ENCODE measurements around the gene ALDH2.
"Not testable (repeated sequence)": the region's sequence is repeated elsewhere in the genome, so short reads cannot be mapped to it uniquely, and the experiment has no call there.

ALDH2 gene

GRCh38 chr12:111835531-111836181 is 68.9 kb downstream of the ALDH2 start:
- DNase-seq (ENCODE audit: low spot score in 2 of 2); ATAC-seq (ENCODE audit: low read depth); H3K27me3 Mint-ChIP-seq; H3K4me3 Mint-ChIP-seq; H3K9me3 Mint-ChIP-seq; H3K27ac Mint-ChIP-seq: not testable (repeated sequence)
- peaks cover 11% of the 10 kb centered on the region for H3K4me1 Mint-ChIP-seq
- peaks cover 15% of the 10 kb centered on the region for H3K36me3 Mint-ChIP-seq

- ATAC-seq (ENCODE audit: low read depth) (no peak), DNase-seq (ENCODE audit: low spot score in 2 of 2) (no peak)
- Mint-ChIP-seq H3K4me3 (no peak overlapping the region), H3K9me3 (peaks cover 2% of the 10 kb centered on the region), H3K27ac (no peak overlapping the region), H3K4me1 (peaks cover 24% of the 10 kb centered on the region), H3K27me3 (peaks cover 4% of the 10 kb centered on the region), H3K36me3 (peaks cover 17% of the 10 kb centered on the region)
These were observed 71.6 kb downstream of the ALDH2 start for GRCh38 chr12:111838353-111838752.

GRCh38 chr12:111840807-111841206 is 74.1 kb downstream of the ALDH2 start:
- Mint-ChIP-seq H3K36me3 (peaks cover 17% of the 10 kb centered on the region), H3K4me3 (peak overlapping the region; percentile 91), H3K27me3 (no peaks in the 10 kb centered on the region), H3K9me3 (no peaks in the 10 kb centered on the region), H3K27ac (peak overlapping the region; percentile 99), H3K4me1 (peaks cover 29% of the 10 kb centered on the region)
- DNase-seq (ENCODE audit: low spot score in 2 of 2) (no peak), ATAC-seq (ENCODE audit: low read depth) (no peak)

GRCh38 chr12:111841236-111841749 is 74.6 kb downstream of the ALDH2 start:
- ATAC-seq (ENCODE audit: low read depth) (no peak), DNase-seq (ENCODE audit: low spot score in 2 of 2) (no peak)
- peaks cover 31% of the 10 kb centered on the region for H3K4me1 Mint-ChIP-seq
- H3K27me3 Mint-ChIP-seq, result no peaks in the 10 kb centered on the region
- H3K27ac Mint-ChIP-seq, result peak overlapping the region; percentile 99
- H3K36me3 Mint-ChIP-seq, result peaks cover 17% of the 10 kb centered on the region
- H3K4me3 Mint-ChIP-seq, result peak overlapping the region; percentile 91
- no peaks in the 10 kb centered on the region for H3K9me3 Mint-ChIP-seq

- Mint-ChIP-seq H3K36me3 (peaks cover 17% of the 10 kb centered on the region), H3K9me3 (no peaks in the 10 kb centered on the region), H3K27ac (peak within 1 kb of the TSS; percentile 99), H3K27me3 (no peaks in the 10 kb centered on the region), H3K4me1 (peaks cover 34% of the 10 kb centered on the region), H3K4me3 (peak within 1 kb of the TSS; percentile 91)
- DNase-seq (ENCODE audit: low spot score in 2 of 2) (peak; percentile 97 to 100), ATAC-seq (ENCODE audit: low read depth) (peak; percentile 81)
These were observed 75.2 kb downstream of the ALDH2 start, which contains the start of gene MAPKAPK5 for GRCh38 chr12:111841750-111842555. Gene MAPKAPK5, plus strand, starts transcription at chr12:111842228. Its CDS starts 506 bp downstream, at chr12:111842734.

- DNase-seq (ENCODE audit: low spot score in 2 of 2) (no peak), ATAC-seq (ENCODE audit: low read depth) (peak; percentile 13)
These were observed 76.0 kb downstream of the ALDH2 start for GRCh38 chr12:111842556-111843396.

GRCh38 chr12:111846016-111846415 is 79.3 kb downstream of the ALDH2 start:
- H3K36me3 Mint-ChIP-seq, result peaks cover 18% of the 10 kb centered on the region
- H3K4me1 Mint-ChIP-seq, result peaks cover 26% of the 10 kb centered on the region
- H3K27ac Mint-ChIP-seq, result no peak overlapping the region
- DNase-seq (ENCODE audit: low spot score in 2 of 2) (no peak), ATAC-seq (ENCODE audit: low read depth) (no peak)
- H3K27me3 Mint-ChIP-seq, result no peaks in the 10 kb centered on the region
- no peak overlapping the region for H3K4me3 Mint-ChIP-seq
- peaks cover 3% of the 10 kb centered on the region for H3K9me3 Mint-ChIP-seq

More at GRCh38 chr12:111842556-111843396, 76.0 kb downstream of the ALDH2 start:
- H3K4me3 Mint-ChIP-seq, result peak overlapping the region; percentile 90
- peak overlapping the region; percentile 88 for H3K27ac Mint-ChIP-seq
- no peaks in the 10 kb centered on the region for H3K27me3 Mint-ChIP-seq
- peaks cover 38% of the 10 kb centered on the region for H3K4me1 Mint-ChIP-seq
- H3K9me3 Mint-ChIP-seq, result no peaks in the 10 kb centered on the region
- peaks cover 19% of the 10 kb centered on the region for H3K36me3 Mint-ChIP-seq

- Mint-ChIP-seq H3K9me3 (peaks cover 3% of the 10 kb centered on the region), H3K27ac (no peak overlapping the region), H3K4me3 (no peak overlapping the region), H3K4me1 (peaks cover 12% of the 10 kb centered on the region), H3K36me3 (peaks cover 23% of the 10 kb centered on the region), H3K27me3 (no peaks in the 10 kb centered on the region)
- no peak for DNase-seq (ENCODE audit: low spot score in 2 of 2)
- ATAC-seq (ENCODE audit: low read depth), result no peak
These were observed 83.8 kb downstream of the ALDH2 start for GRCh38 chr12:111850526-111850925.

- H3K4me1 Mint-ChIP-seq, result peaks cover 10% of the 10 kb centered on the region
- no peak overlapping the region for H3K27ac Mint-ChIP-seq
These were observed 91.5 kb downstream of the ALDH2 start for GRCh38 chr12:111858186-111858585.

GRCh38 chr12:111858778-111859177 is 92.0 kb downstream of the ALDH2 start:
- DNase-seq (ENCODE audit: low spot score in 2 of 2) (no peak), ATAC-seq (ENCODE audit: low read depth) (no peak)
- Mint-ChIP-seq H3K9me3 (no peaks in the 10 kb centered on the region), H3K27me3 (no peaks in the 10 kb centered on the region), H3K27ac (no peak overlapping the region), H3K4me1 (peaks cover 10% of the 10 kb centered on the region), H3K36me3 (peaks cover 9% of the 10 kb centered on the region), H3K4me3 (no peak overlapping the region)

More at GRCh38 chr12:111858186-111858585, 91.5 kb downstream of the ALDH2 start:
- H3K9me3 Mint-ChIP-seq, result no peaks in the 10 kb centered on the region
- no peaks in the 10 kb centered on the region for H3K27me3 Mint-ChIP-seq
- DNase-seq (ENCODE audit: low spot score in 2 of 2), result no peak
- no peak overlapping the region for H3K4me3 Mint-ChIP-seq
- H3K36me3 Mint-ChIP-seq, result peaks cover 9% of the 10 kb centered on the region
- no peak for ATAC-seq (ENCODE audit: low read depth)

GRCh38 chr12:111864913-111865312 is 98.2 kb downstream of the ALDH2 start:
- DNase-seq (ENCODE audit: low spot score in 2 of 2) (no peak), ATAC-seq (ENCODE audit: low read depth) (no peak)
- Mint-ChIP-seq H3K4me1 (peaks cover 3% of the 10 kb centered on the region), H3K27me3 (no peaks in the 10 kb centered on the region), H3K27ac (no peak overlapping the region), H3K4me3 (no peak overlapping the region), H3K36me3 (peaks cover 14% of the 10 kb centered on the region), H3K9me3 (no peaks in the 10 kb centered on the region)

Measured in memory B cell (primary cell).